Pulmonary artery endothelial cell (primary cell): ENCODE measurements around the gene DPM3. TPM values are rescaled to one million over a fixed set of nuclear protein-coding genes. Genes with fewer than 3 reads are reported as not detected.
"Not testable (repeated sequence)": the region's sequence is repeated elsewhere in the genome, so short reads cannot be mapped to it uniquely, and the experiment has no call there.

Source experiments
- DNase-seq: peaks from one replicate; pipeline ENCODE4 v3.0.0-alpha.2; 2011; ENCODE audit warnings: low read depth, low spot score
- total RNA-seq: library from RNA; depleted of rRNA; stranded (reverse); fragments of >200 nt; gene quantifications from 2 replicates; pipeline ENCODE4 v1.2.3, GENCODE V29; 2014

The DPM3 gene
- total RNA-seq, 1 donor from 2014 or later = 31.1 TPM

- no peak for DNase-seq
Observed at GRCh38 chr1:155175281-155175926, 35.1 kb upstream of the DPM3 start.

DNA sequence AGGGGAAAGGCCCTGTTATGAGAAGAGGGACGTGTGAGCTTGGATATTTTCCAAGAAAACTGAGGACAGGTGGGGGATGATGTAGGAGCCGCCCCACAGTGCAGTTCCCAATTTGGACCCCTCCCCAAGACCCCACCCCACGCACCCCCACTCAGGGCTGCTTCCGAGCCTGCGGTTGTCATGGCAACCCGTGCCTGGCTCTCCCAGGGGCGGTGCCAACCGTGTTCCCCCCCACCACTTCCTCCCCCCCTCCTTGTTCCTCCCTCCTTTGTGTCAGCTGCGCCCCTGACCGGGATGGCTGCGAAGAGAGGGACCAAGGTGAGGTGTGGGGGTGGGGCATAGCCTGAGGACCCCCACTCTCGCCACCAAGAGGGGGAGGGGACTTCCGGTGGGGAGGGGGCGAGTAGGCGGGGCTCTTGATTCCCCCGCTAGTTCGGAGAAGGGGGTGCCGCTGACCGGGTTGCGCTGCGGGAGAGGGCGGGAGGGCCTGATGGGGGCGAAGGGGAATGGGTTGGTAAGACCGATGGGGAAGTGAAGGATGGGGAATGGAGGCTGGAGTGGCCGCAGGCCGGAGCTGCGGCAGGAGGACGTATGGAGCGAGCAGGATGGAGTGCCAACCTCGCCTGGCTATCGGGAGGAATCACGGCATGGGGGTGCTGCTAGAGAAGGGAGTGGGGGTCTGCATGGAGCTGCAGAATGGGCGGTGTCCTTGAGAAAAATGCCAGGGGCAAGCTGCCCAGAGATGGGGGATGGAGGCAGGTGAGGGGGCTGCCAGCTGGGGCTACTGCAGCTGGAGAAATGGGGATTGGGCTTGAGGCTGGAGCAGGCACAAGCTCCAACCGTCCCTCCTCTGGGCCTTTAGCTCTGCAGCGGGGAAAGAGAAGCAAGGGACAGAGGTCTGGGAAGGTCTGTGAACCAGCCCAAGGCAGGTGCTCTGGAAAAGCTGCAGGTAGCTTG, 34.3 kb upstream of the DPM3 start:
- DNase-seq = no peak

DNA sequence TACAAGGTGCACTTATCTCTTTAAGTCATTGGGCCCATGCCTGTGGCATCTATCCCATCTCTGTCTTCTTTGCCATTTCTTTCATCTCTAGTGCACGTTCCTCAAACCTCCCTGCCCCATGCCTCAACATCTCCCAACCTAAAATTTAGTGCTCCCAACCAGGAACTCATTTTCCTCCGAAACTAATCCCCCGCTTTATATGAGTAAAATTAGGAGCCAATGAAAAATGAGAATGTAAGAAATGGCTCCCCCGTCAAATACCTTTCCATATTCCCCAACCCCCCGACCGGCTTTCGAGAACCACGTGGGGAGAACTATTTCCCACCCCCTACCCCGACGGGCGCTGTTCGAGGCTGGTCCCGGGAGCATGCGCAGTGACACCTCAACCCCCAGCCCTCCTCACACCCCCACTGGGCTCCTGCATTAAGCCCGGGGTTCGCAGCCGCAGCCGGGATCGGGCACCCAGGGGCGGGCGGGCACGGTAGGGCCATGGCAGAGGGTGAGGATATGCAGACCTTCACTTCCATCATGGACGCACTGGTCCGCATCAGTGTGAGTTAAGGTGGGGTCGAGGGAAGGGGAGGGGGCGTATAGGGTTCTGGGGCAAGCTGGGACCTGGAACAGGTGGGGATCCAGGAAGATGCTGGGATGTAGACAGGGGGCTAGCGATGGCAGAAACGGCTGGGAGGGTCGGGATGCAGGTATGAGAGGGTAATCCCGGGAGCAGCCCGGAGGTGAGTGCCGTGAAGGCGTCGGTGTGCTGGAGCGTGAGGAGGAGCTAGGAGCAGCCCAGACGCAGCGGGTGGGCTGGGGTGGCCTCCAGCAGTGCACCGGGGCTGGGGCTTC, 33.4 kb upstream of the DPM3 start, which contains the start of gene TRIM46:
Gene TRIM46, plus strand, starts transcription at position 372 of the 846 bp plus-strand sequence. Its CDS starts 118 bp downstream, at position 490.
- DNase-seq = no peak

DNA sequence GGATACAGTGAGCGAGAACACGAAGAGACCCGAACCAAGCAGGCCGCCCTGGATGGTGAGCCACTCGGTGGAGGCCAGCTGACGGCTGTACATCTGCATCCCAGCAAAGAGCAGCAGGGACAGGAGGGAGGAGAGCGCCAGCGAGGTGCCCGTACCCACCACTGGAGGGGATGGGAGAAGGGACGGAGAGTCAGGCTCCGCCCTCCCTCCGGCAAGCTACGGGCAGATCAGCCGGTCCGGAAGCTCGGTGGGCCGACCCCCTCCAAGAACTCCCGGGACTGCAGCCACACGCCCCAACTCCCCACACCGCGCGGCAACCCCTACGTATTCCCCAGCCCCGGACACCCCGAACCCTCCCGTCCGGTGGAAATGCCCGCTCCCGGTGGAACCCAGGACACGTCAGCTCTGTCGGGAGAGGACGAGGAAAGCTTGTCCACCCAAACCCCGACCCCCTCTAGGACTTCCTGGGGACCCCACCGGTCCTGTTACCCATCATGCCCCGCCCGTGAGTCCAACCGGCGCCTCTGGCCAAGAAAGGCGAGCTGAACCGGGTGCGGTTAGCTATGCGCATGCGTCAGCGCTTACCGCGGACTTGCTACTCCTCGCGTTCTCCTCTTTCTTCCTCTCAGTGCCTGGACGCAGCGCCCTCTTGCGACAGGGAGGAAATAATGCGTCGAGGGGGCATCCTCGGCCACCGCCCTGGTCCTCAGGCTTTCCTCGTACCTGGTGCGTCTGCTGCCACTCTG, 32.6 kb upstream of the DPM3 start, which contains the start of gene KRTCAP2:
Gene KRTCAP2, minus strand, starts transcription at position 573 of the 746 bp plus-strand sequence. Its CDS starts 80 bp downstream, at position 493.
- DNase-seq = peak; percentile 85

- DNase-seq = no peak
Observed at GRCh38 chr1:155171836-155172731, 31.8 kb upstream of the DPM3 start.

- no peak for DNase-seq
Observed at GRCh38 chr1:155170806-155171205, 30.5 kb upstream of the DPM3 start.

GRCh38 chr1:155170101-155170785, 29.9 kb upstream of the DPM3 start:
- no peak for DNase-seq

GRCh38 chr1:155169541-155169940, 29.2 kb upstream of the DPM3 start:
- no peak for DNase-seq

DNA sequence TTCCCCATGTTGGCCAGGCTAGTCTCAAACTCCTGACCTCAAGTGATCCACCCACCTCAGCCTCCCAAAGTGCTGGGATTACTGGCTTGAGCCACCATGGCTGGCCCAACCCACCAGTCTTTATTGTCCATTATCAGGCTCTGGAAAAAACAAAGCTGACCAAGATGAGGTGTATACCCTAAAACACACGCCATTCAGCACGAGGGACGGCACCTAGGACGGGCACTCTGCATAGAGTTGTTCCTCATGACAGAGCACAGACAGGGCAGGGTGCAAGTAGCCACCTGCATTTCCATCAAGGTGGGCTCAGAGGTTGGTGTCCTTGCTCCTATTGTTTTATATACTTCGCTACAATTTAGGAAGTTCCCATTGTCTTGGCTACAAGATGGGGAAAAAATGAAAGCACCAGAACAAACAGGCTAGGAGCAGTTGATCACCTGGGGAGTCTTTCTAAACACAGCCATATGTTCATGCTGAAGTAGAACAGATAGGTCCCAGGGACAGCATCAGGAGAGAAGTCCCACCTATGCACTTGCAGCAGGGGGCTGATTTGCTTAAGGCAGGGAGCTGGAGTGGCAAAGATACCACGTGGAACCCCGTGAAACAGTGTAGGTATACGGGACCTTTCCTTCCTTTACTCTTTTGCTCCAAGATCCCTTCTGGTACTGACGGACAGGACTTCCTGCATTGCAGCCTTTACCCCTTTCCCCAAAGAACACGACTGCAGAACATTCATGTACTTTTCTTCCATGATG, 28.3 kb upstream of the DPM3 start:
- no peak for DNase-seq

- not testable (repeated sequence) for DNase-seq
Observed at GRCh38 chr1:155168105-155168445, 27.7 kb upstream of the DPM3 start.

DNA sequence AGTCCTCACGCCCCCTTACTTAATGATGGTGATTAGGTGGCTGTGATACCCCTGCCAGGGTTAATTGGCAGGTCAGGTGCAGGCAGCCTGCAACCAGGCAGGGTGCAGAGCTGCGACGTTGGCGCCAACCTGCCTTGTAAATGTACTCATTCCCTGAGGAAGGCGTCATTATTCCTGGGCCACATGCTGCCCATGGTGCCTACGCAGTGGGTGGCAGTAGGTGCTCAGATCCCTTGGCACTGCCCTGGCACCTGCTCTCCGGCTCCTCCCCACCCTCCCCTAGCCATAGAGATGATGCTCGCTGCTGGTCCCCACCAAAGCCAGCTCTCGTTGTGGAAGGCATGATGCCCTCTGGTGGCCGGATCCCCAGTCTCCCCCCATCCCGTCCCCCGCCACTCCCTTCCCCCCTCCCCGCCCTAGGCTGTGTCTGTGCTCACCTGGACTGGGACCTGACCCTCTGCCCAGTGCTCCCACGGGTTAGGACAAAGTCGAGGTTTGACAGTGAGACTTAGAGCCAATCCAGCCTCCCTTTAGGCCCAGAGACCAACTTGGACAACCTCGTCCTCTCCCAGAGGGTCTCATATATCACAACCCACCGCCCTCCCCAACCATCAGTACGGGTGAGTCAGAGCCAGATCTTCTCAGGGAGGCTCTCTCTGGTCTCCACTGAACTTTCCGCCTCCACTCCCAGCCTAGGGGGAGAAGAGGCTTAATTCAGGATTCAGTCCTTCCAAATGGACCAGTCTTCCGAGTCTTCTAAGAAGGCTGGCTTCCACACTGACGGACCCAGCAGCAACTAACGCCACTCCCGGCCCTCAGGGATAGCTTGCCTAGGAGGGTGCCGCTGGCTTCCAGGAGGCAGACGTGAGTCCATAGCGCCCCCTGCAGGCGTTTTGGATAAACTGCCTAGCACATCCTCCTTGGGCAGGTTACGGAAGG, 27.1 kb upstream of the DPM3 start:
- peak; percentile 83 for DNase-seq

GRCh38 chr1:155166471-155167165, 26.3 kb upstream of the DPM3 start:
- DNase-seq = peak; percentile 79

- DNase-seq = no peak
Observed at GRCh38 chr1:155166051-155166470, 25.7 kb upstream of the DPM3 start.

DNA sequence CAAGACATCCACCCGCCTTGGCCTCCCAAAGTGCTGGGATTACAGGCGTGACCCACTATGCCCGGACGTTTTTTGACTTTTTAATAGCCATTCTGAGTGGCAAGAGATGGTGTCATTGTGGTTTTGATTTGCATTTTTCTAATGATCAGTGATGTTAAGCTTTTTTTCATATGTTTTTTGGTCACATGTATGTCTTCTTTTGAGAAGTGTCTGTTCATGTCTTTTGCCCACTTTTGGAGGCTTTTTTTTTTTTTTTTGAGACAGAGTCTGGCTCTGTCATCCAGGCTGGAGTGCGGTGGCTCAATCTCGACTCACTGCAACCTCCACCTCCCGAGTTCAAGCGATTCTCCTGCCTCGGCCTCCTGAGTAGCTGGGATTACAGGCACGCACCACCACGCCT, 24.3 kb upstream of the DPM3 start:
- DNase-seq = not testable (repeated sequence)

DNA sequence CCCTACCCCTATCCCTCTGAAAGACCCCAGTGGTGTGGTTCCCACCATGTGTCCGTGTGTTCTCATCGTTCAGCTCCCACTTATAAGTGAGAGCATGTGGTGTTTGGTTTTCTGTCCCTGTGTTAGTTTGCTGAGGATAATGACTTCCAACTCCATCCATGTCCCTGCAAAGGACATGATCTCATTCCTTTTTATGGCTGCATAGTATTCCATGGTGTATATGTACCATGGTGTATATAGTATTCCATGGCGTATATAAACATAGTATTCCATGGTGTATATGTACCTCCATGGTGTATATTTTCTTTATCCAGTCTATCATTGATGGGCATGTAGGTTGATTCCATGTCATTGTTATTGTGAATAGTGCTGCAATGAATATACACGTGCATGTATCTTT, 23.5 kb upstream of the DPM3 start:
- not testable (repeated sequence) for DNase-seq

- DNase-seq = not testable (repeated sequence)
Observed at GRCh38 chr1:155162631-155163030, 22.3 kb upstream of the DPM3 start.

GRCh38 chr1:155160128-155160527, 19.8 kb upstream of the DPM3 start:
- no peak for DNase-seq
